Parathyroid adenoma (tissue), 2 donors: ENCODE data around the gene GUCY1A2.

Experiments used
- H2AFZ ChIP-seq: fragments of 300-600 bp; sonication (generic); one replicate; pipeline ENCODE4 v1.7.0; 2017; ENCODE audit warnings: antibody characterized with exemption, mild to moderate bottlenecking
- H3K27ac ChIP-seq: fragments of 300-600 bp; sonication (generic); one replicate; pipeline ENCODE4 v1.7.0; 2017
- H3K27me3 ChIP-seq: fragments of 300-600 bp; sonication (generic); one replicate; pipeline ENCODE4 v1.7.0; 2017; ENCODE audit warnings: low read length; ENCODE audit not compliant: control insufficient read depth, insufficient read depth
- H3K36me3 ChIP-seq: fragments of 300-600 bp; sonication (generic); one replicate; pipeline ENCODE4 v1.7.0; 2017; ENCODE audit warnings: low read length; ENCODE audit not compliant: control insufficient read depth, insufficient read depth
- H3K4me1 ChIP-seq: fragments of 300-600 bp; sonication (generic); one replicate; pipeline ENCODE4 v1.7.0; 2017; ENCODE audit warnings: control low read depth
- H3K4me2 ChIP-seq: fragments of 300-600 bp; sonication (generic); one replicate; pipeline ENCODE4 v1.7.0; 2017; ENCODE audit warnings: low read length
- H3K4me3 ChIP-seq: fragments of 300-600 bp; sonication (generic); one replicate; pipeline ENCODE4 v1.7.0; 2017; ENCODE audit warnings: low read depth, low read length
- H3K79me2 ChIP-seq: fragments of 300-600 bp; sonication (generic); one replicate; pipeline ENCODE4 v1.7.0; 2017; ENCODE audit warnings: control low read depth
- H3K9ac ChIP-seq: fragments of 300-600 bp; sonication (generic); one replicate; pipeline ENCODE4 v1.7.0; 2017; ENCODE audit warnings: mild to moderate bottlenecking
- H3K9me3 ChIP-seq: fragments of 300-600 bp; sonication (generic); one replicate; pipeline ENCODE4 v1.7.0; 2017; ENCODE audit warnings: low read length; ENCODE audit not compliant: control insufficient read depth
- CTCF ChIP-seq: fragments of 300-600 bp; sonication (generic); IDR thresholded peaks from one replicate; pipeline ENCODE4 v1.7.0; 2017; ENCODE audit warnings: antibody characterized with exemption, mild to moderate bottlenecking
- donor health status: primary hyperparathyroidism.

The GUCY1A2 gene

GRCh38 chr11:106925245-106925644 lies 93.0 kb downstream of the GUCY1A2 start:
- Histone ChIP-seq H2AFZ (no peak overlapping the region), H3K9me3 (no peaks in the 10 kb centered on the region), H3K4me3 (no peak overlapping the region), H3K36me3 (no peaks in the 10 kb centered on the region), H3K9ac (no peak overlapping the region), H3K4me1 (no peaks in the 10 kb centered on the region), H3K4me2 (no peak overlapping the region), H3K27ac (no peak overlapping the region), H3K27me3 (no peaks in the 10 kb centered on the region), H3K79me2 (no peaks in the 10 kb centered on the region)
- no peak for TF ChIP-seq CTCF

- H3K27ac ChIP-seq = no peak overlapping the region
- H3K9me3 ChIP-seq = no peaks in the 10 kb centered on the region
- H3K4me3 ChIP-seq = no peak overlapping the region
These were observed 97.3 kb downstream of the GUCY1A2 start for GRCh38 chr11:106920899-106921509.

GRCh38 chr11:106917973-106918372 lies 100.3 kb downstream of the GUCY1A2 start:
- Histone ChIP-seq H3K4me1 (no peaks in the 10 kb centered on the region), H3K4me2 (no peak overlapping the region), H3K27ac (no peak overlapping the region), H3K4me3 (no peak overlapping the region), H3K9me3 (no peaks in the 10 kb centered on the region), H3K9ac (no peak overlapping the region), H3K79me2 (no peaks in the 10 kb centered on the region), H3K36me3 (no peaks in the 10 kb centered on the region), H2AFZ (no peak overlapping the region), H3K27me3 (no peaks in the 10 kb centered on the region)
- no peak for TF ChIP-seq CTCF

More at GRCh38 chr11:106920899-106921509, 97.3 kb downstream of the GUCY1A2 start:
- H3K36me3 ChIP-seq = no peaks in the 10 kb centered on the region
- TF ChIP-seq CTCF = no peak
- H3K4me1 ChIP-seq = no peaks in the 10 kb centered on the region
- H3K27me3 ChIP-seq = no peaks in the 10 kb centered on the region
- no peak overlapping the region for H2AFZ ChIP-seq
- H3K4me2 ChIP-seq = no peak overlapping the region
- no peaks in the 10 kb centered on the region for H3K79me2 ChIP-seq
- no peak overlapping the region for H3K9ac ChIP-seq

GRCh38 chr11:106914409-106914808 lies 103.9 kb downstream of the GUCY1A2 start:
- Histone ChIP-seq H3K9me3 (no peaks in the 10 kb centered on the region), H3K4me3 (no peak overlapping the region), H3K36me3 (no peaks in the 10 kb centered on the region), H3K4me2 (no peak overlapping the region), H2AFZ (no peak overlapping the region), H3K79me2 (no peaks in the 10 kb centered on the region), H3K9ac (no peak overlapping the region), H3K27ac (no peak overlapping the region), H3K27me3 (no peaks in the 10 kb centered on the region), H3K4me1 (no peaks in the 10 kb centered on the region)
- no peak for TF ChIP-seq CTCF

GRCh38 chr11:106913141-106913540 lies 105.1 kb downstream of the GUCY1A2 start:
- Histone ChIP-seq H3K27me3 (no peaks in the 10 kb centered on the region), H3K9ac (no peak overlapping the region), H3K4me1 (no peaks in the 10 kb centered on the region), H3K79me2 (no peaks in the 10 kb centered on the region), H3K4me2 (no peak overlapping the region), H2AFZ (no peak overlapping the region), H3K9me3 (no peaks in the 10 kb centered on the region), H3K4me3 (no peak overlapping the region), H3K36me3 (no peaks in the 10 kb centered on the region), H3K27ac (no peak overlapping the region)
- TF ChIP-seq CTCF = no peak
